Inferior parietal cortex (tissue), 1 donor: ENCODE measurements around the gene RRM1.

Experiments
- DNase-seq: peaks from one replicate; pipeline ENCODE4 v3.0.0-alpha.2; 2016; ENCODE audit errors: extremely low spot score

RRM1 gene

GRCh38 chr11:4186464-4187054 lies 92.0 kb downstream of the RRM1 start:
- no peak for DNase-seq

DNA sequence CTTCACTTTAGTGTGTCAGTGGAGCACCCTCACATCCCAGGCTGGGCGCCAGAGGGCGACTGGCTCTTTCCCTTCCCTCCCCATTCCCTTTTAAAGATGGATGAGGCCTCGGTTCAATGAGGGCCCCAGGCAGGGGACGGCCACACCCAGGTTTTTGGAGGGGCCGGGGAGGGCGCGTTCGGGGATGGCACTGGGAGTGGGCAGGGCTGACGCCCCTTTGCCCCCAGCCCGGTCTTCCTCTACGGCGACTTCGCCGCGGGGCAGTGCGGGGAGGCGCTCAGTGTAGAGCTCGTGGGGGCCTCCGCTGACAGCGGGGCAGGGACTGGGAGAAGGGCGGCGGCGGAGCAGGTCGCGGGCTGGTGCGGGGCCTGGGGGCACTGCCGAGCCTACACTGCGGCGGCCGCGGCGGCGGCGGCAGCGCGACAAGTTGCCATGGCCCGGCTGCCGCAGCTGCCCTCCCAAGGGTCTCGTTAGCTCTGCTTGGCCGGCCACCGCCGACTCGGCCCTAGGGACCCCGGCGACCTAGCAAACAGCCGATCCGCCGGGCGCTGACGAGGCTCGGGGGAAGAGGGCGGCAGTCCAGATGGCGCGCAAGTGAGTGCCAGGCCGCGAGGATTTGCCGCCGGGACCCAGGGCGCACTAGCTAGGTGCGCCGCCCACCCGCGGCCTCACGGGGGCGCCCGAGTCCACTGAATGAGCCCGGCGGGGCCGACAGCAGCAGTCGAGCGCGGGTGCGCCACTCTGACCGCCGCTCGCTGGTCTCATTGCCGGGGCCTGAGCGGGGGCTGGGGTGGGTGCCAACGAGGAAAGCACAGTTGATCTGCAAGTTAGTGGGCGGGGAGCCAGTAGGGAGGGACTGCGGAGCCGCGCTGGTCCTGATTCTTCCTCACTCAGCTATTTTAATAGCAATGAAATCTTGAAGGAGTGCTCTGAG lies 92.7 kb downstream of the RRM1 start:
- DNase-seq = peak; percentile 85
